BLaER1 treated with 17β-estradiol and CSF1 and Interleukin-3, amounts not matched to agents 10 nM and 100 nM (cell line): Measurements from ENCODE around the gene SERAC1.
A peak's percentile ranks its signal among the peaks of the same experiment; 100 is the strongest.

ENCODE experiments used
- H3K27ac ChIP-seq, 11 experiments: shearing (Covaris generic); formaldehyde crosslinking; 2 replicates each; pipeline ENCODE4 v1.8.1; 2022
- H3K27me3 ChIP-seq, 11 experiments: shearing (Covaris generic); formaldehyde crosslinking; 2 replicates each; pipeline ENCODE4 v1.8.1; 2022
- H3K36me3 ChIP-seq, 11 experiments: shearing (Covaris generic); formaldehyde crosslinking; 2 replicates each; pipeline ENCODE4 v1.8.1; 2022
- H3K4me1 ChIP-seq, 10 experiments: shearing (Covaris generic); formaldehyde crosslinking; 2 replicates each; pipeline ENCODE4 v1.8.1; 2022
- H3K4me2 ChIP-seq, 11 experiments: shearing (Covaris generic); formaldehyde crosslinking; 2 replicates each; pipeline ENCODE4 v1.8.1; 2022
- H3K4me3 ChIP-seq, 10 experiments: shearing (Covaris generic); formaldehyde crosslinking; 2 replicates each; pipeline ENCODE4 v1.8.1; 2022
- H3K9ac ChIP-seq, 11 experiments: shearing (Covaris generic); formaldehyde crosslinking; 2 replicates each; pipeline ENCODE4 v1.8.1; 2022
- H3K9me3 ChIP-seq, 11 experiments: shearing (Covaris generic); formaldehyde crosslinking; replicated peaks in 1 of 11; 2 replicates each; pipeline ENCODE4 v1.8.1; 2022
- H4K20me1 ChIP-seq, 11 experiments: shearing (Covaris generic); formaldehyde crosslinking; 2 replicates each; pipeline ENCODE4 v1.8.1; 2022
- Cebpa-rat ChIP-seq, 11 experiments: shearing (Covaris generic); IDR thresholded peaks; 2 replicates each; pipeline ENCODE4 v1.8.1; 2022

Gene SERAC1

GRCh38 chr6:158115508-158115907 is 52.6 kb downstream of the SERAC1 start:
- Histone ChIP-seq H4K20me1 (no peaks in the 10 kb centered on the region), H3K27ac (no peak overlapping the region), H3K4me2 (no peak overlapping the region), H3K4me1 (no peaks in the 10 kb centered on the region), H3K27me3 (no peaks in the 10 kb centered on the region), H3K4me3 (no peak overlapping the region), H3K9ac (no peak overlapping the region), H3K36me3 (peaks cover 5 to 97% (median 44%) of the 10 kb centered on the region in 11 experiments; a peak in 19 of 22 replicates), H3K9me3 (no peaks in the 10 kb centered on the region)
- no peak for TF ChIP-seq Cebpa-rat (IDR thresholded peaks at IDR 0.05)

GRCh38 chr6:158115102-158115501 is 53.0 kb downstream of the SERAC1 start:
- no peaks in the 10 kb centered on the region for H4K20me1 ChIP-seq
- H3K36me3 ChIP-seq: peaks cover 9 to 97% (median 45%) of the 10 kb centered on the region in 11 experiments; a peak in 19 of 22 replicates
- no peaks in the 10 kb centered on the region for H3K4me1 ChIP-seq
- H3K9ac ChIP-seq: no peak overlapping the region
- no peak overlapping the region for H3K4me3 ChIP-seq
- H3K9me3 ChIP-seq: no peaks in the 10 kb centered on the region
- H3K27ac ChIP-seq: no peak overlapping the region
- no peaks in the 10 kb centered on the region for H3K27me3 ChIP-seq
- no peak overlapping the region for H3K4me2 ChIP-seq
- TF ChIP-seq Cebpa-rat (IDR thresholded peaks at IDR 0.05): no peak

- Histone ChIP-seq H4K20me1 (no peaks in the 10 kb centered on the region), H3K27ac (no peak overlapping the region), H3K9me3 (no peaks in the 10 kb centered on the region), H3K4me3 (no peak overlapping the region), H3K27me3 (no peaks in the 10 kb centered on the region), H3K9ac (no peak overlapping the region), H3K4me2 (no peak overlapping the region), H3K36me3 (peaks cover 12 to 98% (median 46%) of the 10 kb centered on the region in 11 experiments), H3K4me1 (no peaks in the 10 kb centered on the region)
- no peak for TF ChIP-seq Cebpa-rat (IDR thresholded peaks at IDR 0.05)
Measured at GRCh38 chr6:158113802-158114201, 54.3 kb downstream of the SERAC1 start.

GRCh38 chr6:158111987-158112386 is 56.1 kb downstream of the SERAC1 start:
- no peak overlapping the region for H3K27ac ChIP-seq
- H3K4me3 ChIP-seq: no peak overlapping the region
- no peaks in the 10 kb centered on the region for H3K9me3 ChIP-seq
- H3K27me3 ChIP-seq: no peaks in the 10 kb centered on the region
- no peak for TF ChIP-seq Cebpa-rat (IDR thresholded peaks at IDR 0.05)
- no peak overlapping the region for H3K4me2 ChIP-seq
- no peaks in the 10 kb centered on the region for H4K20me1 ChIP-seq
- H3K9ac ChIP-seq: no peak overlapping the region
- peaks cover 12 to 95% (median 43%) of the 10 kb centered on the region in 11 experiments for H3K36me3 ChIP-seq
- no peaks in the 10 kb centered on the region for H3K4me1 ChIP-seq

GRCh38 chr6:158110986-158111385 is 57.1 kb downstream of the SERAC1 start:
- Histone ChIP-seq H3K4me2 (no peak overlapping the region), H3K36me3 (peaks cover 12 to 93% (median 43%) of the 10 kb centered on the region in 11 experiments), H3K27me3 (no peaks in the 10 kb centered on the region), H3K9me3 (no peaks in the 10 kb centered on the region), H3K27ac (no peak overlapping the region), H4K20me1 (no peaks in the 10 kb centered on the region), H3K9ac (no peak overlapping the region), H3K4me1 (no peaks in the 10 kb centered on the region), H3K4me3 (no peak overlapping the region)
- no peak for TF ChIP-seq Cebpa-rat (IDR thresholded peaks at IDR 0.05)

- no peak for TF ChIP-seq Cebpa-rat (IDR thresholded peaks at IDR 0.05)
- no peak overlapping the region for H3K27ac ChIP-seq
- H3K4me1 ChIP-seq: no peaks in the 10 kb centered on the region; a peak in 1 of 20 replicates
- peaks cover 12 to 81% (median 32%) of the 10 kb centered on the region in 11 experiments for H3K36me3 ChIP-seq
- no peak overlapping the region for H3K4me3 ChIP-seq
- no peaks in the 10 kb centered on the region for H4K20me1 ChIP-seq
- no peak overlapping the region for H3K4me2 ChIP-seq
- no peaks in the 10 kb centered on the region for H3K27me3 ChIP-seq
- no peak overlapping the region for H3K9ac ChIP-seq
- no peaks in the 10 kb centered on the region for H3K9me3 ChIP-seq
Measured at GRCh38 chr6:158109748-158110147, 58.3 kb downstream of the SERAC1 start.

- H3K4me3 ChIP-seq: no peak overlapping the region
- H3K27me3 ChIP-seq: no peaks in the 10 kb centered on the region
- peaks cover 0 to 32% (median 5%) of the 10 kb centered on the region in 11 experiments; a peak in 15 of 22 replicates for H3K36me3 ChIP-seq
- no peaks in the 10 kb centered on the region for H3K9me3 ChIP-seq
- no peak overlapping the region for H3K27ac ChIP-seq
- TF ChIP-seq Cebpa-rat (IDR thresholded peaks at IDR 0.05): 0 out of 22 replicates have a peak, but pooled peaks of 1 of the 11 experiments have one; percentile 40
- no peaks in the 10 kb centered on the region; a peak in 1 of 20 replicates for H3K4me1 ChIP-seq
- H4K20me1 ChIP-seq: no peaks in the 10 kb centered on the region
- no peak overlapping the region for H3K4me2 ChIP-seq
- no peak overlapping the region for H3K9ac ChIP-seq
Measured at GRCh38 chr6:158104696-158105095, 63.4 kb downstream of the SERAC1 start.

GRCh38 chr6:158103228-158103627 is 64.8 kb downstream of the SERAC1 start:
- Histone ChIP-seq H3K27ac (no peak overlapping the region), H3K4me1 (no peaks in the 10 kb centered on the region; a peak in 1 of 20 replicates), H3K4me2 (no peak overlapping the region), H3K27me3 (no peaks in the 10 kb centered on the region), H3K36me3 (peaks cover 0 to 17% (median 0%) of the 10 kb centered on the region in 11 experiments; a peak in 3 of 22 replicates), H4K20me1 (no peaks in the 10 kb centered on the region), H3K9ac (no peak overlapping the region), H3K4me3 (no peak overlapping the region), H3K9me3 (no peaks in the 10 kb centered on the region)
- TF ChIP-seq Cebpa-rat (IDR thresholded peaks at IDR 0.05): no peak

- Histone ChIP-seq H3K27ac (no peak overlapping the region), H3K27me3 (no peaks in the 10 kb centered on the region), H3K4me1 (peaks cover 0 to 42% (median 31%) of the 10 kb centered on the region in 10 experiments; a peak in 15 of 20 replicates), H3K9ac (no peak overlapping the region), H3K9me3 (no peaks in the 10 kb centered on the region; a peak in 1 of 22 replicates), H3K36me3 (peaks cover 0 to 65% (median 35%) of the 10 kb centered on the region in 11 experiments; a peak in 17 of 22 replicates), H3K4me2 (peak overlapping the region in 6 of 11 experiments; percentile 31 to 55 (median 44); a peak in 12 of 22 replicates), H4K20me1 (no peaks in the 10 kb centered on the region), H3K4me3 (no peak overlapping the region)
- no peak for TF ChIP-seq Cebpa-rat (IDR thresholded peaks at IDR 0.05)
Measured at GRCh38 chr6:158095671-158096070, 72.4 kb downstream of the SERAC1 start.

- Histone ChIP-seq H3K9ac (no peak overlapping the region), H4K20me1 (no peaks in the 10 kb centered on the region), H3K27ac (no peak overlapping the region), H3K4me2 (peak overlapping the region in 3 of 11 experiments; percentile 31 to 54 (median 33); a peak in 3 of 22 replicates), H3K4me1 (peaks cover 0 to 43% (median 37%) of the 10 kb centered on the region in 10 experiments; a peak in 16 of 20 replicates), H3K36me3 (peaks cover 0 to 65% (median 35%) of the 10 kb centered on the region in 11 experiments; a peak in 17 of 22 replicates), H3K9me3 (no peaks in the 10 kb centered on the region; a peak in 1 of 22 replicates), H3K4me3 (no peak overlapping the region), H3K27me3 (no peaks in the 10 kb centered on the region)
- no peak for TF ChIP-seq Cebpa-rat (IDR thresholded peaks at IDR 0.05)
Measured at GRCh38 chr6:158095031-158095430, 73.0 kb downstream of the SERAC1 start.
